Stimulated activated naive CD8-positive, alpha-beta T cell treated with anti-CD3 and anti-CD28 coated beads, Interleukin-15, amount 100 ng/mL, for 72 hours (primary cell): ENCODE data around the gene NFIC.
"Not testable (repeated sequence)": the region's sequence is repeated elsewhere in the genome, so short reads cannot be mapped to it uniquely, and the experiment has no call there.

Experiments used
- ATAC-seq: fragments of 150-1000 bp; cut with Tn5 transposase; 2 replicates; pipeline ENCODE4 v1.10.0; 2021; ENCODE audit warnings: mild to moderate bottlenecking, moderate library complexity
- DNase-seq, 2 donors: peaks; one replicate each; pipeline ENCODE4 v3.0.0; 2021 to 2022
- H3K27ac Mint-ChIP-seq, 2 donors: one replicate each; pipeline ENCODE4 v1.8.0; 2022; ENCODE audit warnings: mild to moderate bottlenecking in 2 of 2, mixed read lengths in 2 of 2, moderate library complexity in 2 of 2
- H3K27me3 Mint-ChIP-seq: one replicate; pipeline ENCODE4 v1.8.0; 2022; ENCODE audit warnings: mixed read lengths
- H3K4me1 Mint-ChIP-seq: one replicate; pipeline ENCODE4 v1.8.0; 2022; ENCODE audit warnings: mild to moderate bottlenecking, mixed read lengths
- H3K4me3 Mint-ChIP-seq, 2 donors: one replicate each; pipeline ENCODE4 v1.8.0; 2022; ENCODE audit warnings: mild to moderate bottlenecking in 2 of 2, mixed read lengths in 2 of 2, moderate library complexity in 1 of 2
- H3K9me3 Mint-ChIP-seq, 2 donors: one replicate each; pipeline ENCODE4 v1.8.0; 2022; ENCODE audit warnings: mixed read lengths in 2 of 2

The NFIC gene

GRCh38 chr19:3333662-3334061, 32.7 kb upstream of the NFIC start:
- Mint-ChIP-seq H3K27me3 (no peaks in the 10 kb centered on the region), H3K27ac (peak overlapping the region in 1 of 2 donors; percentile 61), H3K9me3 (no peaks in the 10 kb centered on the region), H3K4me3 (no peak overlapping the region), H3K4me1 (peaks cover 12% of the 10 kb centered on the region)
- DNase-seq, result no peak
- ATAC-seq, result no peak

GRCh38 chr19:3334749-3335430, 31.5 kb upstream of the NFIC start:
- not testable (repeated sequence) for H3K27me3 Mint-ChIP-seq, H3K9me3 Mint-ChIP-seq, DNase-seq, H3K4me3 Mint-ChIP-seq, ATAC-seq
- Mint-ChIP-seq H3K27ac (peak overlapping the region in 1 of 2 donors; percentile 70), H3K4me1 (peaks cover 16% of the 10 kb centered on the region)

GRCh38 chr19:3335431-3336350, 30.7 kb upstream of the NFIC start:
- ATAC-seq (no peak), DNase-seq (no peak)
- Mint-ChIP-seq H3K27me3 (no peaks in the 10 kb centered on the region), H3K4me3 (no peak overlapping the region), H3K9me3 (no peaks in the 10 kb centered on the region), H3K4me1 (peaks cover 16% of the 10 kb centered on the region), H3K27ac (no peak overlapping the region)

- Mint-ChIP-seq H3K9me3 (no peaks in the 10 kb centered on the region), H3K27me3 (no peaks in the 10 kb centered on the region), H3K4me1 (peaks cover 16% of the 10 kb centered on the region), H3K27ac (no peak overlapping the region), H3K4me3 (no peak overlapping the region)
- ATAC-seq (no peak), DNase-seq (no peak)
Measured at GRCh38 chr19:3336351-3336679, 30.1 kb upstream of the NFIC start.

- Mint-ChIP-seq H3K27me3 (no peaks in the 10 kb centered on the region), H3K27ac (peak overlapping the region in 1 of 2 donors; percentile 62), H3K9me3 (no peaks in the 10 kb centered on the region), H3K4me3 (no peak overlapping the region), H3K4me1 (peaks cover 16% of the 10 kb centered on the region)
- DNase-seq, result no peak
- no peak for ATAC-seq
Measured at GRCh38 chr19:3336680-3337523, 29.5 kb upstream of the NFIC start.

- DNase-seq, result peak in 1 of 2 donors; percentile 39
- no peaks in the 10 kb centered on the region for H3K9me3 Mint-ChIP-seq
- ATAC-seq, result peak; percentile 86
- H3K4me3 Mint-ChIP-seq, result peak overlapping the region; percentile 49 to 72
- no peaks in the 10 kb centered on the region for H3K27me3 Mint-ChIP-seq
- peak overlapping the region; percentile 88 to 97 for H3K27ac Mint-ChIP-seq
- H3K4me1 Mint-ChIP-seq, result peaks cover 8% of the 10 kb centered on the region
Measured at GRCh38 chr19:3338541-3339181, 27.7 kb upstream of the NFIC start.

GRCh38 chr19:3340340-3340739, 26.0 kb upstream of the NFIC start:
- no peaks in the 10 kb centered on the region for H3K9me3 Mint-ChIP-seq
- DNase-seq, result no peak
- no peak overlapping the region for H3K27ac Mint-ChIP-seq
- peaks cover 8% of the 10 kb centered on the region for H3K4me1 Mint-ChIP-seq
- no peak overlapping the region for H3K4me3 Mint-ChIP-seq
- H3K27me3 Mint-ChIP-seq, result no peaks in the 10 kb centered on the region
- ATAC-seq, result no peak

GRCh38 chr19:3342246-3342645, 24.1 kb upstream of the NFIC start:
- no peaks in the 10 kb centered on the region for H3K27me3 Mint-ChIP-seq
- no peak for ATAC-seq
- no peak for DNase-seq
- H3K27ac Mint-ChIP-seq, result no peak overlapping the region
- H3K4me3 Mint-ChIP-seq, result no peak overlapping the region
- H3K4me1 Mint-ChIP-seq, result peaks cover 8% of the 10 kb centered on the region
- no peaks in the 10 kb centered on the region for H3K9me3 Mint-ChIP-seq

- not testable (repeated sequence) for H3K4me1 Mint-ChIP-seq, H3K27ac Mint-ChIP-seq, H3K9me3 Mint-ChIP-seq, DNase-seq, H3K27me3 Mint-ChIP-seq, ATAC-seq
- peak overlapping the region in 1 of 2 donors; percentile 40 for H3K4me3 Mint-ChIP-seq
Measured at GRCh38 chr19:3342962-3343361, 23.4 kb upstream of the NFIC start.

GRCh38 chr19:3343619-3344502, 22.5 kb upstream of the NFIC start:
- DNase-seq (peak in 1 of 2 donors; percentile 66), ATAC-seq (peak; percentile 90)
- Mint-ChIP-seq H3K9me3 (no peaks in the 10 kb centered on the region), H3K27me3 (no peaks in the 10 kb centered on the region), H3K4me1 (peaks cover 2% of the 10 kb centered on the region), H3K4me3 (peak overlapping the region; percentile 24 to 47), H3K27ac (no peak overlapping the region)

GRCh38 chr19:3344608-3345598, 21.5 kb upstream of the NFIC start:
- Mint-ChIP-seq H3K4me3 (no peak overlapping the region), H3K9me3 (no peaks in the 10 kb centered on the region), H3K4me1 (no peaks in the 10 kb centered on the region), H3K27ac (no peak overlapping the region), H3K27me3 (no peaks in the 10 kb centered on the region)
- DNase-seq (no peak), ATAC-seq (no peak)

GRCh38 chr19:3345850-3346460, 20.4 kb upstream of the NFIC start:
- H3K27me3 Mint-ChIP-seq, result no peaks in the 10 kb centered on the region
- H3K4me1 Mint-ChIP-seq, result no peaks in the 10 kb centered on the region
- H3K27ac Mint-ChIP-seq, result no peak overlapping the region
- ATAC-seq (no peak), DNase-seq (no peak)
- H3K9me3 Mint-ChIP-seq, result no peaks in the 10 kb centered on the region
- H3K4me3 Mint-ChIP-seq, result no peak overlapping the region

- Mint-ChIP-seq H3K4me3 (no peak overlapping the region), H3K4me1 (no peaks in the 10 kb centered on the region), H3K9me3 (no peaks in the 10 kb centered on the region), H3K27me3 (no peaks in the 10 kb centered on the region), H3K27ac (no peak overlapping the region)
- ATAC-seq, result no peak
- no peak for DNase-seq
Measured at GRCh38 chr19:3346677-3347353, 19.6 kb upstream of the NFIC start.
